HEK293 (cell line): ENCODE results near the gene UCHL1.

Source experiments
- CTCF ChIA-PET: fragments of 350-600 bp; formaldehyde crosslinking; extraction: SDS; loops from one replicate; lab custom pipeline; 2021; ENCODE audit warnings: antibody characterized with exemption; lab: Yijun Ruan, JAX
- POLR2A ChIA-PET: fragments of 300-600 bp; formaldehyde crosslinking; extraction: SDS; loops from one replicate; lab custom pipeline; 2020; ENCODE audit warnings: antibody characterized with exemption, inconsistent platforms; lab: Yijun Ruan, JAX
- H3K27ac ChIP-seq: fragments of 200-500 bp; sonication (Bioruptor generic); 2 replicates; pipeline ENCODE4 v1.5.1; 2014; ENCODE audit warnings: low read depth, low read length, control low read depth, inconsistent platforms; ENCODE audit errors: extremely low read depth
- H3K36me3 ChIP-seq, 2 experiments: fragments of 200-500 bp in 1 of 2; sonication (Bioruptor generic) in 1 of 2; 1 replicate in 1 of 2; 2 replicates in 1 of 2; pipeline ENCODE4 v1.5.1; 2014 to 2017; ENCODE audit warnings: inconsistent platforms in 2 of 2, low read length in 2 of 2; ENCODE audit not compliant: control insufficient read depth in 2 of 2, insufficient read depth in 1 of 2
- H3K4me1 ChIP-seq: fragments of 200-500 bp; sonication (Bioruptor generic); 2 replicates; pipeline ENCODE4 v1.5.1; 2014; ENCODE audit warnings: mild to moderate bottlenecking, low read length, inconsistent platforms; ENCODE audit not compliant: control insufficient read depth, insufficient read depth
- H3K4me3 ChIP-seq: 2 replicates; pipeline ENCODE4 v1.5.1; 2011; ENCODE audit warnings: low read depth, mild to moderate bottlenecking, control low read depth, low read length, moderate library complexity
- H3K9me3 ChIP-seq: fragments of 200-500 bp; sonication (Bioruptor generic); 2 replicates; pipeline ENCODE4 v1.5.1; 2014; ENCODE audit warnings: low read depth, low read length, inconsistent platforms; ENCODE audit not compliant: control insufficient read depth, insufficient read depth
- EGR2 ChIP-seq: fragments of 450-650 bp; formaldehyde crosslinking; IDR thresholded peaks from 2 replicates; pipeline ENCODE4 v1.5.1; 2016; ENCODE audit warnings: low read depth, missing biosample characterization, missing genetic modification characterization
- ELK4 ChIP-seq: IDR thresholded peaks from 2 replicates; pipeline ENCODE4 v1.6.1; 2011; ENCODE audit warnings: mild to moderate bottlenecking, low read depth, low read length, borderline replicate concordance
- FEZF1 ChIP-seq: fragments of 450-650 bp; formaldehyde crosslinking; IDR thresholded peaks from 2 replicates; pipeline ENCODE4 v1.5.1; 2016; ENCODE audit warnings: missing biosample characterization, missing genetic modification characterization
- GLIS1 ChIP-seq: fragments of 450-650 bp; formaldehyde crosslinking; IDR thresholded peaks from 2 replicates; pipeline ENCODE4 v1.5.1; 2016; ENCODE audit warnings: missing biosample characterization, missing genetic modification characterization
- HOXC10 ChIP-seq: sonication (generic); formaldehyde crosslinking; IDR thresholded peaks from 2 replicates; pipeline ENCODE4 v1.8.1; 2023; ENCODE audit warnings: mild to moderate bottlenecking, missing genetic modification reagents
- OVOL3 ChIP-seq: fragments of 450-650 bp; formaldehyde crosslinking; IDR thresholded peaks from 2 replicates; pipeline ENCODE4 v1.5.1; 2016; ENCODE audit warnings: missing biosample characterization, missing genetic modification characterization
- SP2 ChIP-seq: fragments of 450-650 bp; formaldehyde crosslinking; IDR thresholded peaks from 2 replicates; pipeline ENCODE4 v1.5.1; 2016; ENCODE audit warnings: missing biosample characterization, missing genetic modification characterization
- TRIM28 ChIP-seq: IDR thresholded peaks from 2 replicates; pipeline ENCODE4 v1.6.1; 2011; ENCODE audit warnings: low read length, control low read depth, borderline replicate concordance
- TSHZ1 ChIP-seq: fragments of 450-650 bp; formaldehyde crosslinking; IDR thresholded peaks from 2 replicates; pipeline ENCODE4 v1.5.1; 2016; ENCODE audit warnings: missing biosample characterization, missing genetic modification characterization, borderline replicate concordance
- ZBTB11 ChIP-seq: fragments of 450-650 bp; formaldehyde crosslinking; conservative IDR thresholded peaks from 2 replicates; pipeline ENCODE4 v1.5.1; 2016; ENCODE audit warnings: low read depth, missing biosample characterization, missing genetic modification characterization
- ZNF133 ChIP-seq: fragments of 450-650 bp; formaldehyde crosslinking; IDR thresholded peaks from 2 replicates; pipeline ENCODE4 v1.5.1; 2016; ENCODE audit warnings: missing biosample characterization, missing genetic modification characterization
- ZNF155 ChIP-seq: fragments of 450-650 bp; formaldehyde crosslinking; IDR thresholded peaks from 2 replicates; pipeline ENCODE4 v1.5.1; 2016; ENCODE audit warnings: missing biosample characterization, missing genetic modification characterization
- ZNF16 ChIP-seq: fragments of 450-650 bp; formaldehyde crosslinking; IDR thresholded peaks from 2 replicates; pipeline ENCODE4 v1.5.1; 2016; ENCODE audit warnings: low read depth, missing biosample characterization, missing genetic modification characterization
- ZNF2 ChIP-seq: fragments of 450-650 bp; formaldehyde crosslinking; IDR thresholded peaks from 2 replicates; pipeline ENCODE4 v1.5.1; 2016; ENCODE audit warnings: missing biosample characterization, missing genetic modification characterization
- ZNF391 ChIP-seq: fragments of 450-650 bp; formaldehyde crosslinking; IDR thresholded peaks from 2 replicates; pipeline ENCODE4 v1.5.1; 2016; ENCODE audit warnings: low read depth, missing biosample characterization, missing genetic modification characterization, borderline replicate concordance
- ZNF473 ChIP-seq: fragments of 450-650 bp; formaldehyde crosslinking; IDR thresholded peaks from 2 replicates; pipeline ENCODE4 v1.5.1; 2017; ENCODE audit warnings: missing biosample characterization, missing genetic modification characterization
- ZNF571 ChIP-seq: fragments of 450-650 bp; formaldehyde crosslinking; IDR thresholded peaks from 2 replicates; pipeline ENCODE4 v1.5.0; 2017; ENCODE audit warnings: missing biosample characterization, missing genetic modification characterization
- ZNF580 ChIP-seq: fragments of 450-650 bp; formaldehyde crosslinking; IDR thresholded peaks from 2 replicates; pipeline ENCODE4 v1.5.1; 2016; ENCODE audit warnings: missing biosample characterization, missing genetic modification characterization
- ZNF596 ChIP-seq: fragments of 450-650 bp; IDR thresholded peaks from 2 replicates; pipeline ENCODE4 v1.5.0; 2018; ENCODE audit warnings: missing biosample characterization, mild to moderate bottlenecking, missing genetic modification characterization, moderate library complexity
- ZNF610 ChIP-seq: fragments of 450-650 bp; formaldehyde crosslinking; IDR thresholded peaks from 2 replicates; pipeline ENCODE4 v1.5.1; 2016; ENCODE audit warnings: missing biosample characterization, missing genetic modification characterization, borderline replicate concordance

UCHL1 gene

GRCh38 chr4:41299486-41299885 lies 42.8 kb downstream of the UCHL1 start (continued):
- TF ChIP-seq ELK4, result no peak

GRCh38 chr4:41301137-41301536 lies 44.4 kb downstream of the UCHL1 start:
- H3K4me3 ChIP-seq, result no peak overlapping the region
- H3K9me3 ChIP-seq, result no peaks in the 10 kb centered on the region
- TF ChIP-seq ZNF571, result no peak
- no peak for TF ChIP-seq ZNF391 (tag by site-specific recombination)
- H3K27ac ChIP-seq, result no peak overlapping the region
- ChIA-PET CTCF (no interaction called here), POLR2A (no interaction called here)
- no peaks in the 10 kb centered on the region for H3K4me1 ChIP-seq
- H3K36me3 ChIP-seq, result no peaks in the 10 kb centered on the region

- POLR2A ChIA-PET, result no interaction called here
- no peak overlapping the region for H3K27ac ChIP-seq
- no peaks in the 10 kb centered on the region for H3K36me3 ChIP-seq
- no peak overlapping the region for H3K4me3 ChIP-seq
- no peaks in the 10 kb centered on the region for H3K9me3 ChIP-seq
- no peaks in the 10 kb centered on the region for H3K4me1 ChIP-seq
- CTCF ChIA-PET, result interaction anchor here (0.6 kb wide), 1 partner anchor 498 kb away, joined by 3 read pairs; no protein-coding TSS in a partner anchor
- no peak for TF ChIP-seq TSHZ1 (tag by site-specific recombination)
- no peak for TF ChIP-seq ZNF133
- TF ChIP-seq ZNF610, result no peak
- no peak for TF ChIP-seq ZNF571
- no peak for TF ChIP-seq ZNF580
- TF ChIP-seq ZNF155 (tag by site-specific recombination), result no peak
- no peak for TF ChIP-seq ZNF16 (tag by site-specific recombination)
- TF ChIP-seq TRIM28, result no peak
- TF ChIP-seq GLIS1, result no peak
- no peak for TF ChIP-seq OVOL3 (tag by site-specific recombination)
- TF ChIP-seq SP2, result no peak
- no peak for TF ChIP-seq ZNF2 (tag by site-specific recombination)
- no peak for TF ChIP-seq ZBTB11 (tag by site-specific recombination)
- no peak for TF ChIP-seq HOXC10 (CRISPR knock-in tag)
- no peak for TF ChIP-seq EGR2 (tag by site-specific recombination)
- no peak for TF ChIP-seq ZNF473
- TF ChIP-seq ZNF596 (tag by site-specific recombination), result no peak
- no peak for TF ChIP-seq FEZF1 (tag by site-specific recombination)
Measured at GRCh38 chr4:41303372-41304118, 46.8 kb downstream of the UCHL1 start.
